CD4-positive, alpha-beta T cell (primary cell): ENCODE measurements around the gene PKNOX2. TPM values are rescaled to one million over a fixed set of nuclear protein-coding genes. Genes with fewer than 3 reads are reported as not detected.

Experiments used
- ATAC-seq: fragments of 200-7000 bp; cut with Tn5 transposase; one replicate; pipeline ENCODE4 v1.10.0; 2022; ENCODE audit warnings: mild to moderate bottlenecking; ENCODE audit not compliant: poor library complexity
- CTCF ChIA-PET: fragments of 350-600 bp; sonication (Branson Sonifier 250); formaldehyde crosslinking; loops from one replicate; lab custom pipeline; 2021; ENCODE audit warnings: antibody characterized with exemption, inconsistent platforms; lab: Charles Lee
- POLR2A ChIA-PET: fragments of 350-600 bp; sonication (Branson Sonifier 250); formaldehyde crosslinking; loops from one replicate; lab custom pipeline; 2021; ENCODE audit warnings: antibody characterized with exemption, inconsistent platforms; lab: Charles Lee
- DNase-seq, 14 experiments: peaks; one replicate each; pipeline ENCODE4 v3.0.0-alpha.2; 2013 to 2020; ENCODE audit warnings: mixed read lengths in 2 of 14
- H3K27ac ChIP-seq, 2 donors: one replicate each; pipeline versions ENCODE4 v1.5.1 to v1.7.0; 2013; ENCODE audit warnings: low read length in 2 of 2, low read depth in 1 of 2, mild to moderate bottlenecking in 1 of 2
- H3K27me3 ChIP-seq, 2 experiments: 1 replicate in 1 of 2; 2 replicates in 1 of 2; pipeline versions ENCODE4 v1.6.1 to v1.7.0; 2013; ENCODE audit warnings: low read length in 2 of 2, control low read depth in 1 of 2, mild to moderate bottlenecking in 1 of 2, moderate library complexity in 1 of 2; ENCODE audit not compliant: insufficient read depth in 2 of 2, control insufficient read depth in 1 of 2
- H3K36me3 ChIP-seq: one replicate; pipeline ENCODE4 v1.6.1; 2013; ENCODE audit warnings: low read length, control low read depth; ENCODE audit not compliant: insufficient read depth
- H3K4me1 ChIP-seq: one replicate; pipeline ENCODE4 v1.6.1; 2013; ENCODE audit warnings: low read length, control low read depth; ENCODE audit not compliant: insufficient read depth
- H3K4me3 ChIP-seq: one replicate; pipeline ENCODE4 v1.5.1; 2013; ENCODE audit warnings: mild to moderate bottlenecking, low read length, moderate library complexity
- H3K9me3 ChIP-seq, 2 experiments: 1 replicate in 1 of 2; 2 replicates in 1 of 2; pipeline versions ENCODE4 v1.6.1 to v1.7.0; 2013; ENCODE audit warnings: low read length in 2 of 2, mild to moderate bottlenecking in 2 of 2, control low read depth in 1 of 2, moderate library complexity in 1 of 2; ENCODE audit not compliant: control insufficient read depth in 1 of 2, insufficient read depth in 1 of 2
- H3K27ac Mint-ChIP-seq: one replicate; pipeline ENCODE4 v1.8.0; 2020; ENCODE audit warnings: mixed read lengths
- H3K27me3 Mint-ChIP-seq: one replicate; pipeline ENCODE4 v1.8.0; 2021; ENCODE audit warnings: mixed read lengths
- H3K36me3 Mint-ChIP-seq: one replicate; pipeline ENCODE4 v1.8.0; 2021; ENCODE audit warnings: low read depth, mixed read lengths
- H3K4me1 Mint-ChIP-seq: one replicate; pipeline ENCODE4 v1.8.0; 2021; ENCODE audit warnings: low read depth, mixed read lengths
- H3K4me3 Mint-ChIP-seq: one replicate; pipeline ENCODE4 v1.8.0; 2020; ENCODE audit warnings: mild to moderate bottlenecking, mixed read lengths
- H3K9me3 Mint-ChIP-seq: one replicate; pipeline ENCODE4 v1.8.0; 2020; ENCODE audit warnings: mixed read lengths
- CTCF ChIP-seq: fragments of 200-600 bp; IDR thresholded peaks from one replicate; pipeline ENCODE4 v1.8.0; 2022; ENCODE audit warnings: antibody characterized with exemption, mild to moderate bottlenecking
- intact Hi-C, 2 experiments: fragments of 100-400 bp; cut with DNase I in 1 of 2; cut with micrococcal nuclease in 1 of 2; formaldehyde crosslinking; loops; one replicate each; pipeline versions ENCODE4 v1.15.1 to v1.9.0; 2023 to 2025; cut with DNase I, micrococcal nuclease
- total RNA-seq, 174 experiments: library from RNA in 2 of 174; stranded (reverse) in 2 of 174; gene quantifications; one replicate each; pipeline ENCODE4 v1.2.3 and lab custom pipeline; 2021 to 2026

PKNOX2 gene
- total RNA-seq, 2 experiments from 2014 or later = not detected

GRCh38 chr11:125292100-125292499, 127.5 kb downstream of the PKNOX2 start:
- peaks cover 0 to 6% of the 10 kb centered on the region in 2 experiments for H3K9me3 ChIP-seq
- H3K27me3 Mint-ChIP-seq = peaks cover 55% of the 10 kb centered on the region
- no peaks in the 10 kb centered on the region for H3K36me3 Mint-ChIP-seq
- ChIA-PET POLR2A (no interaction called here), CTCF (no interaction called here)
- no peak for TF ChIP-seq CTCF
- H3K4me1 Mint-ChIP-seq = no peaks in the 10 kb centered on the region
- no peak overlapping the region for H3K27ac Mint-ChIP-seq
- no peak overlapping the region for H3K4me3 ChIP-seq
- DNase-seq (no peak), ATAC-seq (no peak)
- no peaks in the 10 kb centered on the region for H3K27me3 ChIP-seq
- no peaks in the 10 kb centered on the region for H3K9me3 Mint-ChIP-seq
- H3K36me3 ChIP-seq = no peaks in the 10 kb centered on the region
- no peak overlapping the region for H3K27ac ChIP-seq
- no peaks in the 10 kb centered on the region for H3K4me1 ChIP-seq
- H3K4me3 Mint-ChIP-seq = no peak overlapping the region
- intact Hi-C loops = no loop called here

GRCh38 chr11:125293596-125293995, 129.0 kb downstream of the PKNOX2 start:
- no peak for DNase-seq
- TF ChIP-seq CTCF = no peak
- intact Hi-C loops = no loop called here
- CTCF ChIA-PET = no interaction called here
- Mint-ChIP-seq H3K4me1 (no peaks in the 10 kb centered on the region), H3K36me3 (no peaks in the 10 kb centered on the region), H3K27me3 (peaks cover 55% of the 10 kb centered on the region), H3K9me3 (no peaks in the 10 kb centered on the region), H3K27ac (no peak overlapping the region), H3K4me3 (no peak overlapping the region)
- H3K27me3 ChIP-seq = no peaks in the 10 kb centered on the region
- no peak for ATAC-seq
- no peak overlapping the region for H3K4me3 ChIP-seq
- H3K36me3 ChIP-seq = no peaks in the 10 kb centered on the region
- POLR2A ChIA-PET = no interaction called here
- H3K9me3 ChIP-seq = peaks cover 0 to 6% of the 10 kb centered on the region in 2 experiments
- H3K4me1 ChIP-seq = no peaks in the 10 kb centered on the region
- H3K27ac ChIP-seq = no peak overlapping the region

GRCh38 chr11:125295931-125296330, 131.4 kb downstream of the PKNOX2 start:
- H3K27ac Mint-ChIP-seq = no peak overlapping the region
- no peaks in the 10 kb centered on the region for H3K4me1 Mint-ChIP-seq
- DNase-seq = no peak
- no peak for TF ChIP-seq CTCF
- intact Hi-C loops = no loop called here
- Histone ChIP-seq H3K36me3 (no peaks in the 10 kb centered on the region), H3K9me3 (peaks cover 0 to 4% of the 10 kb centered on the region in 2 experiments), H3K4me3 (no peak overlapping the region), H3K4me1 (no peaks in the 10 kb centered on the region), H3K27ac (no peak overlapping the region), H3K27me3 (no peaks in the 10 kb centered on the region)
- CTCF ChIA-PET = no interaction called here
- H3K9me3 Mint-ChIP-seq = no peaks in the 10 kb centered on the region
- H3K4me3 Mint-ChIP-seq = no peak overlapping the region
- POLR2A ChIA-PET = no interaction called here
- peaks cover 47% of the 10 kb centered on the region for H3K27me3 Mint-ChIP-seq
- H3K36me3 Mint-ChIP-seq = no peaks in the 10 kb centered on the region
- ATAC-seq = no peak
